ENCODE data around the gene ATP5MG. TPM values are rescaled to one million over a fixed set of nuclear protein-coding genes. Genes with fewer than 3 reads are reported as not detected.

The ATP5MG gene
- total RNA-seq, 4 donors from 2014 or later: 38.5 to 89.8 (median 51.6) TPM

- Histone ChIP-seq H3K36me3 (peaks cover 0 to 53% (median 0%) of the 10 kb centered on the region in 3 donors), H3K9me3 (no peaks in the 10 kb centered on the region), H3K27me3 (no peaks in the 10 kb centered on the region), H3K27ac (no peak overlapping the region), H3K4me1 (peaks cover 2 to 15% (median 11%) of the 10 kb centered on the region in 4 donors), H3K4me3 (no peak overlapping the region)
- no peak for TF ChIP-seq CTCF (IDR thresholded peaks at IDR 0.05)
- TF ChIP-seq POLR2A (IDR thresholded peaks at IDR 0.05): no peak
- DNase-seq: no peak
Observed at GRCh38 chr11:118406599-118407166, 5.3 kb downstream of the ATP5MG start.

GRCh38 chr11:118410055-118410745 is 8.8 kb downstream of the ATP5MG start:
- H3K27ac ChIP-seq: peak overlapping the region in 1 of 4 donors; percentile 12
- no peaks in the 10 kb centered on the region for H3K27me3 ChIP-seq
- H3K4me3 ChIP-seq: no peak overlapping the region
- no peaks in the 10 kb centered on the region for H3K9me3 ChIP-seq
- H3K36me3 ChIP-seq: peaks cover 0 to 60% (median 0%) of the 10 kb centered on the region in 3 donors
- DNase-seq: no peak
- TF ChIP-seq POLR2A (IDR thresholded peaks at IDR 0.05): no peak
- no peak for TF ChIP-seq CTCF (IDR thresholded peaks at IDR 0.05)
- H3K4me1 ChIP-seq: no peaks in the 10 kb centered on the region

GRCh38 chr11:118411530-118411929 is 10.1 kb downstream of the ATP5MG start:
- peaks cover 0 to 46% (median 0%) of the 10 kb centered on the region in 3 donors for H3K36me3 ChIP-seq
- H3K27ac ChIP-seq: no peak overlapping the region
- TF ChIP-seq POLR2A (IDR thresholded peaks at IDR 0.05): no peak
- TF ChIP-seq CTCF (IDR thresholded peaks at IDR 0.05): no peak
- no peak for DNase-seq
- no peaks in the 10 kb centered on the region for H3K4me1 ChIP-seq
- no peak overlapping the region for H3K4me3 ChIP-seq
- H3K27me3 ChIP-seq: no peaks in the 10 kb centered on the region
- no peaks in the 10 kb centered on the region for H3K9me3 ChIP-seq

- Histone ChIP-seq H3K9me3 (no peaks in the 10 kb centered on the region), H3K4me3 (no peak overlapping the region), H3K27me3 (no peaks in the 10 kb centered on the region), H3K4me1 (no peaks in the 10 kb centered on the region), H3K36me3 (peaks cover 0 to 32% (median 0%) of the 10 kb centered on the region in 3 donors), H3K27ac (no peak overlapping the region)
- no peak for DNase-seq
- TF ChIP-seq CTCF (IDR thresholded peaks at IDR 0.05): no peak
- TF ChIP-seq POLR2A (IDR thresholded peaks at IDR 0.05): no peak
Observed at GRCh38 chr11:118412921-118413320, 11.5 kb downstream of the ATP5MG start.

GRCh38 chr11:118415062-118415738 is 13.8 kb downstream of the ATP5MG start:
- Histone ChIP-seq H3K9me3 (no peaks in the 10 kb centered on the region), H3K27ac (peak overlapping the region in 1 of 4 donors; percentile 2), H3K4me3 (no peak overlapping the region), H3K36me3 (peaks cover 0 to 10% (median 0%) of the 10 kb centered on the region in 3 donors), H3K27me3 (no peaks in the 10 kb centered on the region), H3K4me1 (no peaks in the 10 kb centered on the region)
- no peak for DNase-seq
- TF ChIP-seq CTCF (IDR thresholded peaks at IDR 0.05) (no peak), POLR2A (IDR thresholded peaks at IDR 0.05) (no peak)

Data from Peyer's patch (tissue), 4 donors.